ENCODE measurements around the gene TADA2B. TPM values are rescaled to one million over a fixed set of nuclear protein-coding genes. Genes with fewer than 3 reads are reported as not detected.

TADA2B gene
- polyA plus RNA-seq, 1 donor = 19.1 TPM

Other genes starting within 250 kb of the TADA2B start
- gene TBC1D14, start 133.5 kb upstream of the TADA2B start, polyA plus RNA-seq (ENCODE audit: insufficient read length) = 64.9 TPM
- 32.6 TPM for gene GRPEL1, start 24.7 kb downstream of the TADA2B start, polyA plus RNA-seq (ENCODE audit: insufficient read length)
- gene SORCS2, start 149.2 kb downstream of the TADA2B start, polyA plus RNA-seq (ENCODE audit: insufficient read length) = 8.5 TPM

All from left kidney (tissue), 1 donor.